ENCODE measurements around the gene CDH13.

Gene CDH13

DNA sequence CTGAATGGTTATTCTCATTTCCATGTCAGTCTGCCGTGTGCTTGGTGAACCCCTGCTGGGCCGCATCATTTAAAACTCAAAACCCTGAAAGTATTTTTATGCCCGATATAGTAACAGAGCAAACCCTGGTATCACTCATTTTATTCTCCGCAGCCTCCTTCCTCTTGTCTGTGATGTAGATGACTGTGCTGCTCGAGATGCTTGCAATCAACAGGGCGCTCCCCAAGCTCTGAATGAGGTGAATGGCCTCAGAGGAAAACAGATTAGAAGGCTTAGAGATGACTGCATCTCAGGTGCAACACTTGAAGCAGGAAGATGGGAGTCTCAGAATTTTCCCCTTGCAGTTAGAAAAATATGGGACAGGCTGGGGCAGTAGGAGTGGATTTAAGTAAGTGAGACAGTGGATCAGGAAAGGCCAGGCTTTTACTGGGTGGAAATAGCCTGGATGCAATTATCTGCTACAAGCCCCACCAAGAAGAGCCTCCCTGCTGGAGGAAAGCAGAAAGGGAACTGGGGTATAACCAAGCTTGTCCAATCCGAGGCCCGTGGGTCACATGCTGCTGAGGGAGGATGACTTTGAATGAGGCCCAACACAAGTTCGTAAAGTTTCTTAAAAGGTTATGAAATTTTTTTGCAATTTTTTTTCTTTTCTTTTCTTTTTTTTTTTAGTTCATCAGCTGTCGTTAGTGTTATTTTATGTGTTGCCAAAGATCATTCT is 166.9 kb downstream of the CDH13 start:
- DNase-seq: no peak

DNA sequence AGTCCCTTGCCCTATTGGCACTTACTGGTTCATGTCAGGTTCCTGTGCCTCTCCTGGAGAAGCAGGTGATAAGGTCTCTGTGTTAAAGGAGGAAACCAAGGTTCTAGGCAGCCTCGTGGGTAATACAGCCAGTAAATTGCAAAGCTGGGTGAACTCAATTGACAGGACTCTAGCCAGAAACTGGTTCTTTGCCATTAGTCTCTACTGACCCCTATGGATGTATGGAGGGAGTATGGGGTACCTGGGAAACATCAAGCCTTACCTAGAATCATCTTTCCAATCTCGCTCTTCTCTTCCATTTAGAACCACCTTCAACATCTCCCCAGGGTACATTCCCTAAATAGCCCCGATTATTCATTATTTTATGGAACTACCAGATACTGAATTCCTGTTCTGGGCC is 169.3 kb downstream of the CDH13 start:
- DNase-seq: no peak

DNA sequence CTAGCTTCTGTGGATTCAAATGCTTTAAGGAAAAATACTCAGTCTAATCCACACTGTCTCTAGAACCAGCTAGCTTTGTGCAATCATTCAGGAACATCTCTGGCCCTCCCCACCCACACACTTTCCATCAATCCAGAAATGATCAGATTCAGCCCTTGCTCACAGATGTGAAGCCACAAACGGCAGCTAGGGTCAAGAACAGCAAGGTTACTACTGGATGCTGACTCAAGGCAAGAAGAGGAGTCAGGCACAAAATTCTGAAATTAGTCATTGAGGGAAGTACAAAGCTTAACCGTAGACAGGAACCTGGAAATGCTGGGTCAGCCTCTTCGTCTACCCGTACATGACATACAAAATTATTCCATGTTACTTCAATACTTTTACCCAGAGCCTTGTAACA is 174.6 kb downstream of the CDH13 start:
- DNase-seq: no peak

DNA sequence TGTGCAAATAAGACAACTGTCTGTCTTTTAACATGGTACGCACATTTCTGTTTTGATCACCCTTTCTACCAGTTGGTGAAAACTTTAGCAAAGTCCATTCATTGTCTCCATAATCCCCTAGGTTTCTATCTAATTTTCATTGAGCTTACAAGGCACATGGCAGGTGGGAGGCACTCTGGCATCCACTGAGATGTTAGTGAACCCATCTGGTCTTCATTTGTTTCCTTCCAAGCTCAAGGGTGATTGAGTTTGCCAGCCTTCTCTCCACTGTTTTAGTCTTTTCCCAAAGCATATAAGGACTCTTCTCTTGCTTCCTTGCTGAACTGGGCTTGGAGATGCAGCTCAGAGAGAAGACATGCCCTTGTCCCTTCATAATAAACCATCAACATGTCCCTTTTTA is 179.1 kb downstream of the CDH13 start:
- DNase-seq: no peak

DNA sequence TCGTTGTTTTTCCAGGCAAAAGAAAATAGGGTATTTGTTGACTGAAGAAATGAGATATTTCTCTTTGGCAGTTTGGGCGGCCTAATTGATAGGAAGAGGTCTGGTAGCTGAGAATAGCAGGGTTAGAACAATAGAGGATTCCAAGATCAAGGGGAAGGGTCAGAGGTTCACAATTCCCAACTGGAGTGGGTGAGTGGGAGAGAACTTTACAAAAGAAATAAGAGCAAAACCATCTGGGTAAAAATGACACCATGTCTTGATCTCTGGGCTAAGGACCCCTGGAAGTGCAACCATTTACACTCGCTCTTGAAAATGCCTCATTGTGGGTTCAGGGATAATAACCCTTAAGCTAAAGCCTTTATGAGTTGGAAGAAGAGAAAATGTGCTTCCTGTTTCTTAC is 180.5 kb downstream of the CDH13 start:
- no peak for DNase-seq

DNA sequence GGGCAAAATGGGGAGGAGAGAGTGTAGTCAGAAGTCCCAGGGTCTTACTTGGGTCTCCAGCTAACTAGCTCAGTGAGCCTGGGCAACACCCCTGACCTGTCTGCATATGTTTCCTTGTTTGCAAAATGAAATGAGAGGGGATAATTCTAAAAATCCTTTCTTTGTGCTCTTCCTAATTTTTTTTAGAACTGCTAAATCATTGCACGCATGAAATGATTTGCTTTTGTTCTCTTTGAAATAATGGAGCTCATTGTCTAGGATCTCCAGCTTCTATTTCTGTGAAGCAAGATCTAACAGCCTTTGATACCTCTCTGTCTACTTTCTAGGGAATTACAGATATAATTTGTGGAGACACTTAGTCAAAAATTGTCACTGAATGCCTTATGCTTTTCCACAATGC is 181.3 kb downstream of the CDH13 start:
- no peak for DNase-seq

DNA sequence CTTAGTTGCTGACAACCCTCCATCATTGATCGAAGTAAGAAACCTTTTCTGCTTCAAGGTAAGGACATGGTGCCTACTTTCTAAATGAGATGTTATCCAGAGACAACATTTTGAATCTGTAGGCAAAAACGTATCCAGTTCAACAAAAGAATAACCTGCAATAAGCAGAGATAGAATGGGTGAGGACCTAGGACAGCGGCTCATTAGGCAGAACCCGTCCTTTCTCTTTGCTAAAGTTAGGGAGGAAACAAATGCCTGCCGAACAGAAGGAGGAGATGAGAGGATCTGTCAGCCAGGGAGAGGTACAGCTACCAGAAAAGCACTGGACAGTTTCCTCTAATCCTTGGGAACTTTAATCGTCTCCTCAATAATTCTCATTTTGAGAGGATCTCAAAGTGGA is 183.3 kb downstream of the CDH13 start:
- no peak for DNase-seq

DNA sequence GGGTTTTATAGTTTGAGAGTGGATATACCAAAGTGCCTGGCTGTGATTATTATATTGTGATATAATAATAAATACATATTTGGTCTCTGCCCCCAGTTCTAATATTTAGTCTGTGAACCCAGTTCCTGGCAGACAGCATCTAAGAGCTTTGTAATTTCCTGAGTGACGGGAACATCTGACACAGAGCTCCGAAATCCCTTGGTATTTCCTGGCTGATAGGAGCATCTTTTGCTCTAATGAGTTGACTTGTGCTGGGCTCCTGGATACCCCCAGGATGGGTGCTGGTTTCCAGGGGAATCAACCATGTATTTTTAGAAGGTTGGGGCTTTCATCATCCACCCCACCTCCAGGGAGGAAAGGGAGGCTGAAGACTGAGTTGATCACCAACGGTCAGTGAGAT is 187.3 kb downstream of the CDH13 start:
- DNase-seq: no peak

DNA sequence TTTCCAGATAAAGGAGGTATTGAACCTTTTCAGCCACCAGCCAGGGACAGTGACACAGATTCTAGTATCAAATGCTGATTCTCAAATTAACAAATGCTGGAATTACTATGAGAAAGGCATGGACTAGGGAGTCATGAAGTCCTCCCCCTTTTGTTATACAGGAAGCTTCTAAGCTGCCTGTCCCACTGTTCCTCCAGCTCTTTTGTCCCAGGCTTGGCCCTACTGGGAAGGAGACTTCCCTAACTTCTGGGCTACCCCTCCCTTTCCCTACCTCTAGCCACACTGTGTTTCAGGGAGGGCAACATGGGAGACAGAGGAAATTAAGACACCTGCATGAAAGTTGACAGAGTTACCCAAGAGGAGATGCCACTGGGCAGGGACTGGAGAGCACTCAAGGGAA is 192.5 kb downstream of the CDH13 start:
- no peak for DNase-seq

DNA sequence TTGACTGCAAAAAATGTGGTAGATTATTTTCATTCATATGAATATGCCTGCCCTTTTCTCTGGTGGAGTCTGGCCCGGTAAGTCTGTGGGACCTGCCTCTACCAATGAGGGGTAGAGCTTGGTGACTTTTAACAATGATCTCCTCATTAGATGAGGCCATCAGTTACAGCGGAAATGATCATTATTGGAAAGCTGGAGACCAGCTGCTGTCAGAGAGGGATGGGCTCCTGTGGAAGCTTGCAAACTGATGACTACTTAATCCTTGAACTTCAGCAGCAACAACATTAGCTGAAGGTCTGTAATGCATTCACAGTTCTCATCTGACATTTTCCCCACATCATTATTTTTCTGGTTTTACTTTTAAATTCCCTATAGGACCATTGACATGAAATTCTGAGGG is 194.1 kb downstream of the CDH13 start:
- DNase-seq: no peak

DNA sequence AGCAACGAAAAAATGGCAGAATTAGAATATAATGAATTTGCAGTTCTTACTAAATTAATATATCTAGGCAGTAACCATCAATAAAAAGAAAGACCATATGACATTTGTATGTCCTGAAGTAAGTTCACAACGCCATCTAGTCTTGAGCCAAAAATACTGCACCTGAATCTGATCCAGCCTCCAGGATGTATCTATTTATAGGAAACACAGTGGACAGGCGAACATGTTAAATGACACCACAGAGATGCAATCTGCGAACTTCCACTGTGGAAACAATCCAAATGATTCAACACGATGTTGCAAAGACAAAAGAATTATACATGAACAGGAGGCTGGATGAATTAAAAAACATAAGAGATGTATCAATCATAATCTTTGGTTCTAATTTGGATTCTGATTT is 197.6 kb downstream of the CDH13 start:
- DNase-seq: no peak

DNA sequence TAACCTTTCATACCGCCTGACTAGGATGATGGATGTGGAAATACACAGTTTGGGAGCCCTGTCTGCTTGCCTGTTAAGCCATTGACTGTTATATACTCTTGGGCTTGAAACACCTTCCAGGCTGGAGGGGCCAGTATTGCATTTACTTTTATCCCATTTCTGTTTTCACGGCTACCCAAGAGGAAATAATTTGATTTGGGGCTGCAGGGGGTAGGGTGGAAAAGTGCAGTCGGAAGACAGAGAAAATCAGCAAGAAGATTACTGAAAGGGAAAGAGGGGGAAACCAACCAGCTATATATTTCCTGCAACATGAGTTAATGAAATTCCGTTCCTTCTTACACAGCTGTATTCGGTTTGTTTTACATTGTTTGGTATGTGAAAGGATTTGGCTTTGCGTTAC is 202.5 kb downstream of the CDH13 start:
- DNase-seq: no peak

DNA sequence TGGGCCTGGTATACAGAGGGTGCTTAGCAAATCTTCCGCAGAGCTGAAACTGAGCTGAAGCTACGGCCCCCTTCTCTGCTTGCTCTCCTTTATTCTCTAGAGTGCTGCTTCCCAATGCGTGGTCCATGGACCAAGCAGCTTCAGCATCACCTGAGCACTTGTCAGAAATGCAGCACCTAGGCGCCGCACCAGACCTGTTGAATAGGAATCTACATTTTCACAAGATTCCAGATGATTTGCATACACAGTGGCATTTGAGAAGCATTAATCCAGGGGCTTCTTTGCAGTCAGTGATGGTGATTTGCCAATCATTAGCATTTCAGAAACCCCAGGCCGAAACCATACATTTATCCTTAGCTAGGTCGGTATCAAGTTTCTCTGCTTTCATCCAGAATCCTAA is 204.2 kb downstream of the CDH13 start:
- DNase-seq: no peak

DNA sequence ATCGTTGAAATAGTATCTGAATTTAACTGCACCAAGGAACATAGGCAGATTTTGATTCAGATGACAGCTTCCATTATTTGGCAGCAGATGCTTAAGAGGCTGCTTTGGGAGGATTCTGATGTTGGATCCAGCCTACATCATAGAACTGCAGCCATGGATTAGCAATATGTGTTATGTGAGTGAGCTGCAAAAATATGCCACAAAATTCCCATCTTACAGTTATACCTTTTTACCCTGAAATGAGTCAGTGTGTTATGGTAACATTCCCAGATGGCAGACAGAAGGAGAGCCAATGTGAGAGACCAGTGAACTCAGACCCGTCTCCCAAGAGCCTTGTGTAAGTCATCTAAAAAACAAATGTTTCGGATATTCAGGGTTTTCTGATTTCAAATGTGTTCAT is 206.1 kb downstream of the CDH13 start:
- no peak for DNase-seq

DNA sequence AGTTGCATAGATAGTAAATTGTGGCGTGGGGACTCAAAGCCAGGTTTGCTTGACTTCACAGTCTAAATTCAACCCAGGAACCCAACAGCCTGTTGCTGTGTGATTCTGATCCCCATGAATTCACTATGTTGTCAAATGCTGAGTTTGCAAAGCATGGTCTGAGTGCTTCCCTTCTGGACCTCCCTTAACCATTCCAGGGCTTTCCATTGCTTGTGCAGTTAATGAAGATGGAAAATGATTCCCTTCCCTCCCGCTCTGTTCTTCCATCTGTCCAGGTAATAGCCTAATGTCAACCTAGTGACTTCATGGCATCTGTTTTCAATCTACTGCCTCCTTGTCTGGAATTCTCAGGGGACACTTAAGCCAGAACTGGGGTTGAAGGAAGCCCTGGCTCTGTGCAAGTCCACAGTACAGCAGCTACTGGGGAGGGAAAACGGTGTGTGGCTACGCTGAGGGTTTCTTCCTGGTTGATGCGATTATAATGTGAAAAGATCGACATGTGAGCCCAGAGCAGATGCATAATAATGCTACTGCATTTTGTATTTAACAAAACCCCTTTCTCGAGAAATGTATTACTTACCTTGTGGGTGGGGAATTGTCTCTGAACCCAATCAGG is 206.7 kb downstream of the CDH13 start:
- DNase-seq: no peak

DNA sequence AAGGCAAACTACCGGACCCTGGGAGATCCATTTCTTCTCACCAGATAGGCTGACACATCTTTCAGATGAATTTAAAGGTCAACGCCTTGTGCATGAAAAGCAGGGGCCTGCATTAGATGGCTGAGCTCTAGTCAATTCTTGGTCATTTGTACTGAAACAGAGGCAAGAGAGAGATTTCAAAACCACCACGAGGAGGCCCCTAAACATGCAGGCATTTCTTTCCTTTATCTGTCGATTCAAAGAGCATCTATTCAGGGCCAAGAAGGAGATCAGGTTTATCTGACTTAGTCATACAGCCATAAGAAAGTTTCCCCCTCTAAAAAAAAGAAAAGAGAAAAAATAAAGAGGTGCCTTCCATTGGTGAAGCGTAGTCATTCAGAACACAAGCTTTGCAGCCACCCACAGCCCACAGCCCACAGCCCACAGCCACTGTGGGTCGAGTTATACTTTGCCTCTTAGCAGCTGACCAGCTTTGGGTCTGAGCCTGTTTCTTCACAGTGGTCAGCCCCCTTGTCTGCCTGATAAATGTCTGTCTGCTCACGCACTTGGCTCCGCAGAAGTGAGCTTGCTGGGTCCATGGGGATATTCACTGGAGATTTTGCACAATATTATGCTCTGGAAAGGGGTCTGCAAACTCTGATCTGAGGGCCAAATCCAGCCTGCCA is 207.5 kb downstream of the CDH13 start:
- DNase-seq: no peak

DNA sequence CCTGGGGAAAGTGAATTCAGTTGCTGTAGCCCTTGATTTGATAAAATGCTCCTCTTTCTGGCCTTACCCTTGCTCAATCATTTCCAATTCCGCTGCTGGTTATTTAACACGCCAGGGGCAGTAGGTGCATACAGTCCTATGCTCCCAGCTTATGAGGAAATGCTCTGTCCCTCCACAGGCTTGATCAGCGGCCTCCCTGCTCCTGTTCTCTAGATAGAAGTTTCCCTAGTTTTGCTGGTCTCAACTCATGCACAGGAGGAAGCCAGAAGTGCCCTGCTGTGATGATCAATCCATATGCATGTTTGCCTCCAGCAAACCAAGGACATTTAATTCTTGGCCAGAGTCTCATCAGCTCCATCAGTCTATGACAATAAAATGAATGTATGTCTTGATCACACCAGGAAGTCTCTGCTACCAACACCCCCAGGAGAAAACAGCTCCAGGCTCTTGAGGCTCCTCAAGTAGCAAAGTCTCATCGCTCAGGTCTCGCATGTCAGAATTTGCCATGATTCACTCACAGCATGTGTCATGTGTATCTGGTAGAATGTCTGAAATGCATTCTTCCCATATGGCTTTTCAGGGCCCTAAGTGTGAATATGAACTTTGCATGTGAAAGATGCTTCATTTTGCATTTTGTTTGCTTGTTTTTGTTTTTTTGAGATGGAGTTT is 208.9 kb downstream of the CDH13 start:
- no peak for DNase-seq

DNA sequence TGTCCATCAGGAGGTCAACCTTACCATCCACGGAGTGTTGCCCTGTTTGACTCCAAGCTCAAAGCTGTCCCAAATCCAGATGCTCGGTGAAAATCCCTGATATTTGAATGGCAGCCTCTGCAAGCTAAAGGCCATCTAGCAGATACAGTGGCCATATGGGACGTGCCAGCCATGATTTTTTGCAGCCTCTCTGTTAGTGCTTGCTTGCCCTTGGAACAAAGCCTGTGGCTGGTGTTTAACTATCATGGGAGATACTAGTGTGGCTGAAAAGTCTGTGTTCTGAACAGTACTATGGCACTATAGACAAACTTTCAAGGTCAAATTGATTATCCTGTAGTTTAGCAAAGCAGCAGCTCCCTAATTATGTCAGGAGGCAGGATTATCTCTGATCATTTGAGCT is 214.3 kb downstream of the CDH13 start:
- no peak for DNase-seq

DNA sequence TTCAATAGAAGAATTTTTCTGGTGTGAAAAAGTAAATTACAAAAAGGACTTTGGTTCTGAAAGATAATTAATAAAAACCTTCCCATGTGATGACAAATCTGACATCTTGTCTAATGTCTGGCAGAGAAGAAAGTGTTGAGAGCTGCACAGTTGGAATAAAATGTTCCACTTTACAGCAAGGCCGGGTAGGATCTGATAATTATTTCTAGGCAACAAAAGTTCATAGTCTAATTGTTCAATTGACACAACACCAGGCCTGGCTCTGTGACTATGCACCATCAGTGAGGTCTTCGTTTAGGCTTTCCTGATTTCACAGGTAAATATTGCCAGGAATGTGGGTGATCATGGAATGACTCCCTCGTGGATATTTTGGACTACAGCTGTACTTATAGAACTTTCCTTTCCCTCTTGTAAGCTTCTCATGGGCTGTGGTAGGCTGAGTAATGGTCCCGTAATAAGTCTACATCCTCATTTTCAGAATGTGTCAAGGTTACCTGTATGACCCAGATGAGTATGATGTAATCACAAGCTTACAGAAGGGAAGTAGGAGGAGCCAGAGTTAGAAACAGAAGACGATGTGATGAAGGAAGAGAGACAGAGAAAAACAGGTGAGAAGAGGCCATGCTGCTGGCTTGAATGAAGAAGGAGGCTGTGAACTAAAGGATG is 217.0 kb downstream of the CDH13 start:
- DNase-seq: no peak

DNA sequence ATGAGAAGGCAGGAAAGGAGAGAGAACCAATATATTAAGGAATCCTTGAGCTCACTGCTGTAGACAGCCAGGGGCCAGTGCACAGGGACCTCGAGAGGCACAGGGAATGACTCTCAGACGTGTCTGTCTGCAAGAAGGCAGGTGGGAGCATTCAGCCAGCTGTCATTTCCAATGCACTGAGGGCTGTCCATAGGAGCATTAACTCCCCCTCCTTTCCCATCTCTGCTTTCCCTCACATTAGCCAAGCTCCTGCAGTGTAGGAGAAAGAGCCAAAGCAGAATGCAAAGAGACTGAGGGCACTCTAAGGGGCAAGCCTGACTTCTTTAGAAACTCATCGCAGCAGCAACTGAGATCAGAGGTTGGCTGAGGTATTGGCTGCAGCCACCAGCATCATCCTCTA is 218.3 kb downstream of the CDH13 start:
- no peak for DNase-seq

DNA sequence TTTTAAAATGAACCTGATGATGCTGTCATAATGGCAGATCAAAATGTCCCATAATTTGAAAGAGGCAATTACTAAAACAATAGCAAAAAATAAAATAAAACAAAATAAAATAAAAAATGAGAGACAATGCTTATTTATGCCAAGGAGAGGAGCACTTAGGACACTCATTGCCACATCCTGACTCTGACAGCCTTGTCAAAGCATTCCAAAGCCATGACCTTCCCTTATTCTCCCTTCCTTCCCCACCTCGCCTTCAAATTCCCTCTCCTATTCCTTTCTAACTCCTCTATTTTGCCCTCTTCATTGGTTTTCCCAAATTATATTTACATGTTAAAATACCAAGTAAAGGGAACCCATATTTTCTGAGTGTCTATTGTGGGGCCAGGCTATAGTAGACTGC is 220.0 kb downstream of the CDH13 start:
- DNase-seq: no peak

DNA sequence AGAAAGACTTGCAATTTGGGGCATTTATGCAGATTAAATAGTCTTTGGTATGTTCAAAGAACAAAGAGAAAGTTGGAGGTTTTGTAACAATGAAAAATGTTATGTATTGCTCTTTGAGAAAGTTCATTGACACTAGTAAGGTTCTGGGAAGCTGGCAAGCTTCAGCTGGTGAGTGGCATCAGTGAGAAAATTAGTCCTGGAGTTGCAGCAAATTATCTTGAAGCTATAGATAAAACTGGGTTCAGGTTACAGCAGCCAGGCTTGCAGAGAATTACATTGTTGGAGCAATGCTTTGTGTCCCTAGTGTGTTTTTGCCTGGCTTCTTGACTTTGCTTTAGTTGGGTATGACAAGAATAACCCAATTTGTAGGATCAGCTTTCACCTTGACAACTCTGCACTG is 221.2 kb downstream of the CDH13 start:
- no peak for DNase-seq

DNA sequence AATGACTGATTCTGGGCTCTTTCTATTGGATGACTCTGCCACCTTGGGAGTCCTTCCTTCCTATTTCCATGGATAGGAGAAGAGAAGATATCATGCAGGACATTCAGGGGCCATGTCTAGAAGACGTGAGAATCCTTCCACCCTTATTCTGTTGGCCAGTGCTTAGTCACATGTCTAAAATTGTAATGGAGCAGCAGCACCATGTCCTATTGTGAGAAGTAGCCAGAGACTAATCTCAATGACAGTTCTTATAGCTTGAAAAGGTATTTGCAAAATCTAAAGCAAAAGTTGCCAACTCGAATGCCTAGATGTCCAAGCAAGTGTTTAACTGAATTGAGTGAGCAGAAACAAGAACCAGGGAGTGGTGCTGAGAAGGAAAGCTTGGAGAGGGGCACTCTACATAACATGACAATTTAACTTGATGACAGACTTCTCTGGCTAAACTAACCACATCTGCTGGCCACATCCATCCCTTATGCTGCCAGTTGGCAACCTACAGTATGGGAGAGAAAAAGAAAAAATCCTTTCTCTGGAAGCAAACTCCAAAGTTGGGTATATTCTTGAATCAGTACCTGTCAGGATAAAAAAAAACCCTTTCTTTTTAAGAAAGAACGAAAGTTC is 225.7 kb downstream of the CDH13 start:
- no peak for DNase-seq

Measured in NCI-H1092 (cell line).